Right atrium auricular region (tissue), 2 donors: ENCODE measurements around the gene ADARB1. TPM values are rescaled to one million over a fixed set of nuclear protein-coding genes. Genes with fewer than 3 reads are reported as not detected.

Source experiments
- DNase-seq: peaks from one replicate; pipeline ENCODE4 v3.0.0-alpha.2; 2019; ENCODE audit warnings: low spot score
- H3K27ac ChIP-seq, 2 donors: fragments of 200-600 bp; sonication (generic); 1 replicate in 1 of 2; 2 replicates in 1 of 2; pipeline ENCODE4 v1.5.1; 2016 to 2019
- H3K27me3 ChIP-seq, 2 donors: fragments of 200-600 bp; sonication (generic); one replicate each; pipeline versions ENCODE4 v1.5.1 to v1.6.0; 2017 to 2019
- H3K36me3 ChIP-seq: fragments of 200-600 bp; sonication (generic); one replicate; pipeline ENCODE4 v1.5.1; 2016
- H3K4me1 ChIP-seq, 2 donors: fragments of 200-600 bp; sonication (generic); one replicate each; pipeline versions ENCODE4 v1.5.1 to v1.6.0; 2017 to 2019
- H3K4me3 ChIP-seq, 2 donors: fragments of 200-600 bp; sonication (generic); 1 replicate in 1 of 2; 2 replicates in 1 of 2; pipeline ENCODE4 v1.5.1; 2017 to 2019; ENCODE audit warnings: mild to moderate bottlenecking in 1 of 2, moderate library complexity in 1 of 2
- H3K9me3 ChIP-seq, 2 donors: fragments of 200-600 bp; sonication (generic); one replicate each; pipeline ENCODE4 v1.5.1; 2019
- total RNA-seq, 2 donors: library from RNA; depleted of rRNA; stranded (reverse); fragments of >200 nt; gene quantifications; one replicate each; pipeline ENCODE4 v1.1.0, GENCODE V29; 2016
- TF ChIP-seq, protein P1 (sequence below), 2 donors: fragments of 200-600 bp; sonication (generic); IDR thresholded peaks; one replicate each; pipeline ENCODE4 v1.5.1; 2019; ENCODE audit warnings: antibody characterized with exemption in 2 of 2

ADARB1 gene
- total RNA-seq, 2 donors from 2014 or later = 7.5 to 10.5 TPM

DNA sequence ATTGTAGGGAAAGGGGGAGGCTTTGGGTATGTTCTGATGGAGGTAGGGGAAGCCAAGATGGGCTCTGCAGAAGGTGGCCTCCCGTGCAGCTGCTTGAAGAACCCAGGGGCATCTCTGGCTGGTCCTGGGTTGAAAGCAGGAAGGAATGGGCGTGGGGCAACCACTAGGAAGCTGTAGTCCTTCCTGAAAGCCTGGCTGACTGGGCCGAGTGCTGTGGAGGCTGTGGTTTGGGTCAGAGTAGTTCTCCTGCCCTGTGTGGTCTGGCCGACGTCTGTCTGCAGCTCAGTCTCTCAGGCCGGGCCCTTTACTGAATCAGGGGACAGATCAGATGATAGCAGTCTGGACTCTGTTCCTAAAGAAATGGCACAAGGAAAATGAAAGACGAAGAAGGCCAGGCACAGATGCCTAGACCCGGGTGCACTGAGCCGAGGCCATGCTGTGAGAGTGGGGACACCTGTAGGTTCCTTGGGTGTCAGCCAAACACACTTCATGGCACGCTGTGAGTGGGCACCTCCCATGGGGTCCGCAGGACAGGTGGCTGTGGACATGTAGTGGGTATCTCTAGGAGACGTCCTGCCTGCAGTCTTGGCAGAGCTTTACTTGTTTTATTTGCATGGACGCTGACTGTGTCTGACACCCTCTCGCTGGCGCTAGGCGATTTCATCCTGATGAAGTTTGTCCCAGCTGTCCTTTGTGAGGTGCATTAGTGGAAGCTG, 126.4 kb downstream of the ADARB1 start:
- TF ChIP-seq, protein P1, sequence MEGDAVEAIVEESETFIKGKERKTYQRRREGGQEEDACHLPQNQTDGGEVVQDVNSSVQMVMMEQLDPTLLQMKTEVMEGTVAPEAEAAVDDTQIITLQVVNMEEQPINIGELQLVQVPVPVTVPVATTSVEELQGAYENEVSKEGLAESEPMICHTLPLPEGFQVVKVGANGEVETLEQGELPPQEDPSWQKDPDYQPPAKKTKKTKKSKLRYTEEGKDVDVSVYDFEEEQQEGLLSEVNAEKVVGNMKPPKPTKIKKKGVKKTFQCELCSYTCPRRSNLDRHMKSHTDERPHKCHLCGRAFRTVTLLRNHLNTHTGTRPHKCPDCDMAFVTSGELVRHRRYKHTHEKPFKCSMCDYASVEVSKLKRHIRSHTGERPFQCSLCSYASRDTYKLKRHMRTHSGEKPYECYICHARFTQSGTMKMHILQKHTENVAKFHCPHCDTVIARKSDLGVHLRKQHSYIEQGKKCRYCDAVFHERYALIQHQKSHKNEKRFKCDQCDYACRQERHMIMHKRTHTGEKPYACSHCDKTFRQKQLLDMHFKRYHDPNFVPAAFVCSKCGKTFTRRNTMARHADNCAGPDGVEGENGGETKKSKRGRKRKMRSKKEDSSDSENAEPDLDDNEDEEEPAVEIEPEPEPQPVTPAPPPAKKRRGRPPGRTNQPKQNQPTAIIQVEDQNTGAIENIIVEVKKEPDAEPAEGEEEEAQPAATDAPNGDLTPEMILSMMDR (IDR thresholded peaks at IDR 0.05) = no peak
- no peak overlapping the region for H3K4me3 ChIP-seq
- DNase-seq = no peak
- no peaks in the 10 kb centered on the region for H3K4me1 ChIP-seq
- H3K9me3 ChIP-seq = no peaks in the 10 kb centered on the region
- H3K27me3 ChIP-seq = no peaks in the 10 kb centered on the region
- no peak overlapping the region for H3K27ac ChIP-seq
- peaks cover 25% of the 10 kb centered on the region for H3K36me3 ChIP-seq

DNA sequence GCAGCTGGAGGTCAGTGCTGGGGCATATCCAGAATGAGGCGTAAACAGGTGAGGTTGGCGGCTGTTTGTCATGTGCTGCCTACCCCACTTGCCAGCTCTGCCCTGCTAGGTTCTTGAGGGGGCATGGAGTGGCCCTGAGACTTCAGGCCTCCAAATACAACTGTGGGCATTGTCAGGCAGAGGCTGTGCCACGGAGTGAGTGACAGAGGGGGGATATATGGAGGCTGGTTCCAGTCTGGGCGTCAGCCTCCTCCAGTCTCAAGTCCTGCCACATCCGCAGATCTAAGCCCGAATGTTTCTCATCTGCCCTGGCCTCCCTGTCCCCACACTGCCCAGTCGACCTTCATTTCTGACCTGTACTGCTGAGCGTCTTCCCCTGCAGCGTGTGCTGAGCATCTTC, 128.0 kb downstream of the ADARB1 start:
- Histone ChIP-seq H3K36me3 (peaks cover 25% of the 10 kb centered on the region), H3K4me3 (no peak overlapping the region), H3K4me1 (no peaks in the 10 kb centered on the region), H3K27ac (no peak overlapping the region), H3K9me3 (no peaks in the 10 kb centered on the region), H3K27me3 (no peaks in the 10 kb centered on the region)
- DNase-seq = no peak
- TF ChIP-seq, protein P1 (IDR thresholded peaks at IDR 0.05) = no peak

DNA sequence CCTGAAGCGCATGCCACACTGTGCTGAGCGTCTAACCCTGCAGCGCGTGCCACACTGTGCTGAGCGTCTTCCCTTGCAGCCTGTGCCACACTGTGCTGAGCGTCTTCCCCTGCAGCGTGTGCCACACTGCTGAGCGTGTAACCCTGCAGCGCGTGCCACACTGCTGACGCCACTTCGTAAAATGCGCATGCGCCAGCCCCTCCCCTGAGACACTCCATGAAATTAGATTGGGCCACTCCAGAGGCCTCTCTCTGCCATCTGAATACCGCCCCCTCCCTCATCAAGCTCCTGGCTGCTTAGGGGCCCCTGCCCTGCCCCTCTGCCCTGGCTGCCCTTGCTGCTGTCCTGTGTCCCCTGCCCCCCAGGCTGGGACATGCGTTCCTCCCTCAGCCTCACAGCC, 128.5 kb downstream of the ADARB1 start:
- DNase-seq = no peak
- no peaks in the 10 kb centered on the region for H3K4me1 ChIP-seq
- no peaks in the 10 kb centered on the region for H3K27me3 ChIP-seq
- H3K27ac ChIP-seq = no peak overlapping the region
- TF ChIP-seq, protein P1 (IDR thresholded peaks at IDR 0.05) = no peak
- H3K4me3 ChIP-seq = no peak overlapping the region
- peaks cover 25% of the 10 kb centered on the region for H3K36me3 ChIP-seq
- H3K9me3 ChIP-seq = no peaks in the 10 kb centered on the region

DNA sequence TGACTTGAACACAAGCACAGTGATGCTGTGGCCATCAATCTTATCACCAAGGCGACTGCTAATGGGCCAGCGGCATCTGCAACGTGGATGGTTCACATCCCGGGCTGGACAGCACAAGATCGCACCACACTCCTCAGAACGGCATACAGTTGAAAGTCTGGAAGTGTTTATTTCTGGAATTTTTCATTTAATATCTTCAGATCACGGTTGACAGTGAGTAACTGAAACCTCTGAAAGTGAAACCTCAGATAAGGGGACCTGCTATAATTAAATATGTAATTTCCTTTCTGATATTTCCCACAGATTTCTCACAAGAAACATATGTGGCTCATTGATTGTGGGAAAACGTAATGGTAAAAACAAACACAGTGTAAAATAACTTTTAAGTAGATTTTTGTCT, 129.6 kb downstream of the ADARB1 start:
- no peaks in the 10 kb centered on the region for H3K4me1 ChIP-seq
- H3K27me3 ChIP-seq = no peaks in the 10 kb centered on the region
- TF ChIP-seq, protein P1 (IDR thresholded peaks at IDR 0.05) = no peak
- DNase-seq = no peak
- no peaks in the 10 kb centered on the region for H3K9me3 ChIP-seq
- H3K36me3 ChIP-seq = peaks cover 22% of the 10 kb centered on the region
- no peak overlapping the region for H3K4me3 ChIP-seq
- no peak overlapping the region for H3K27ac ChIP-seq

DNA sequence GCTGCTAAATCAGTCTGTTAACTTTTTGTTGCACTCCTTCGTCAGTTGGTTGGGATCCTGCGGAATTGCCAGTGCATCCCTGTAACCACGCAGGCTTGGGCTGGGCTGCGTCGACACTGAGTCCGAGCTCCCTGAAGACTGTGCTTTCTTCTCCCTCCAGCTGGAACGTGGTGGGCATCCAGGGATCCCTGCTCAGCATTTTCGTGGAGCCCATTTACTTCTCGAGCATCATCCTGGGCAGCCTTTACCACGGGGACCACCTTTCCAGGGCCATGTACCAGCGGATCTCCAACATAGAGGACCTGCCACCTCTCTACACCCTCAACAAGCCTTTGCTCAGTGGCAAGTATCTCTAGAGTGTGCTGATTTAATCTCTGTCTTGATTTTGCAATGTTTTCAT, 130.0 kb downstream of the ADARB1 start:
- TF ChIP-seq, protein P1 (IDR thresholded peaks at IDR 0.05) = no peak
- Histone ChIP-seq H3K4me1 (no peaks in the 10 kb centered on the region), H3K9me3 (no peaks in the 10 kb centered on the region), H3K36me3 (peaks cover 18% of the 10 kb centered on the region), H3K27ac (no peak overlapping the region), H3K27me3 (no peaks in the 10 kb centered on the region), H3K4me3 (no peak overlapping the region)
- no peak for DNase-seq
